GM18870 (cell line): ENCODE data around the gene ITGB3BP.
"Not testable (repeated sequence)": the region's sequence is repeated elsewhere in the genome, so short reads cannot be mapped to it uniquely, and the experiment has no call there.

ENCODE experiments used
- ATAC-seq: cut with Tn5 transposase; IDR thresholded peaks from one replicate; pipeline ENCODE4 v1.9.1; 2021; ENCODE audit warnings: moderate library complexity; ENCODE audit not compliant: unreplicated experiment

The ITGB3BP gene

DNA sequence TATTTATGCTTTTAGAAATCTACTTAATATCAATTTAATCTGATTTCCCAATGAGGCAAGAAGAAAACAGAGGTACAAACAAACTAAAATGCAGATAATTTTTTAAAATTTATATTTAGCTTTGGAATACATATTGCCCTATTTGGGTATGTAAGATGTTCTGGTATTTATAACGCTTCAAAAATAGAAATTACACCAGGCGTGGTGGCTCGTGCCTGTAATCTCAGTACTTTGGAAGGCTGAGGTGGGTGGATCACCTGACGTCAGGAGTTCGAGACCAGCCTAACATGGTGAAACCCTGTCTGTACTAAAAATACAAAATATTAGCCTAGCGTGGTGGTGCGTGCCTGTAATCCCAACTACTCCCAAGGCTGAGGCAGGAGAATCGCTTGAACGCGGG is 13.3 kb downstream of the ITGB3BP start:
- no peak for ATAC-seq

DNA sequence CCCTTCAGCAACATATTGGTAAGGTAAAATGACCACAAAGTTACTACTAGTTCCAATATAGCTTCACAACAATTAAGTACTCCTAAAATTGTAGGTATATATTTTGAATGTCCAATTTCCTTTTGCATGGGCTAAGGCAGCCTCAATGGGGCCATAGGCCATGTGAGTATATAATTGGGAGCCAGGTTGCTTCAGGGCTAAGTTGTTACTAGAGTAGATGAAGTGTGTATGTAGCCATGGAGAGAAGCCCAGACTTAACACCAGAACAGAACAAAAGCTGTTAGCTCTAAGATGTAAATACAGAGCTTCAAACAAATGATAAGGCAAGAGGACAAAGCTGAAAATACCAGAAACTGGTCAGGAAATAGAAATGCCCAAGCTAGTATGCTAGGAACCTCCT is 16.2 kb downstream of the ITGB3BP start:
- no peak for ATAC-seq

DNA sequence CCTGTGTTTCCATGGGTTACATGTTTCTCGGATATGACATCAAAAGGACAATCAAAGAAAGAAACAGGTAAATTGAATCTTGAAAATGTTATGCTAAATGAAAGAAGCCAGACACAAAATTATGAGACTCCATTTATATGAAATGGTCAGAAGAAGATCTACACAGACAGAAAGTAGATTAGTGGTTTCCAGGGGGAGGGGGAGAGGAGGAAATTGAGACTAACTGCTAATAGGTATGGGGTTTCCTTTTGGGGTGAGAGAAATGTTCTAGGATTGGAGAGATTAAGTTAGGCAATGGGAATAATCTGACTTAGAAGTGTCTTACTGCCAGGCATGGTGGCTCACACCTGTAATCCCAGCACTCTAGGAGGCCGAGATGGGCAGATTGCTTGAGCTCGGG is 21.8 kb downstream of the ITGB3BP start:
- ATAC-seq, result no peak

DNA sequence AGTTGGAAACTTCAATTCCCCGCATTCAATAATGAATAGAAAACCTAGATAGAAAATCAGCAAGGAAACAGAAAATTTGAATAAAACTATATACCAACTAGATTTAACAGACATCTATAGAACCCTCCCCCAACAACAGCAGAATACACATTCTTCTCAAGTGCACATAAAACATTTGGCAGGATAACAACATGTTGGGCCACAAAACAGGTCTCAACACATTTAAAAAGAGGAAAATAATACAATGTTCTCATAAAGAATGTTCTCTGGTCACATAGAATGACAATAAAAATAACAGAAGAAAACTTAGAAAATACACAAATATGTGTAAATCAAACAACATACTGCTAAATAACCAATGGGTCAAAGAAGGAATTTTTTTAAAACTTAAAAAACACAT is 24.9 kb downstream of the ITGB3BP start:
- no peak for ATAC-seq

DNA sequence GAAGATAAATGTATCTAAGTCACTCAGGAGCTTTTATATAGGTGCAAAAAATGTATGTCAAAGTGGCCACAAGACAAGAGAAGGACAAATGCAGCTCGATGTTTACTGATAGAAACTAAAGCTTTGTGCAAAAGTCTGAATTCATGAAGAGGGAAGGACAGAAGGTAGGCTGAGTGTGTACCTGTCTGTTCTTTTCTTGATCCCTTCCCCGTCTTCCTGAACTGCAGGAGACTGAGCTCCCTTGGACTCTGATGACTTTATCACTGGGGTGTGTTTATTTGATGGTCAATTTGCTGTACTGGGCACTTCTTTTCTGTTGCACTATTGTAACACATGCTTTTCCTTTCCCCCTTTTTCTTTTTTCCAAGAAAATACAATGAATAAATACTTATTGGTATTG is 25.4 kb downstream of the ITGB3BP start:
- ATAC-seq, result no peak

DNA sequence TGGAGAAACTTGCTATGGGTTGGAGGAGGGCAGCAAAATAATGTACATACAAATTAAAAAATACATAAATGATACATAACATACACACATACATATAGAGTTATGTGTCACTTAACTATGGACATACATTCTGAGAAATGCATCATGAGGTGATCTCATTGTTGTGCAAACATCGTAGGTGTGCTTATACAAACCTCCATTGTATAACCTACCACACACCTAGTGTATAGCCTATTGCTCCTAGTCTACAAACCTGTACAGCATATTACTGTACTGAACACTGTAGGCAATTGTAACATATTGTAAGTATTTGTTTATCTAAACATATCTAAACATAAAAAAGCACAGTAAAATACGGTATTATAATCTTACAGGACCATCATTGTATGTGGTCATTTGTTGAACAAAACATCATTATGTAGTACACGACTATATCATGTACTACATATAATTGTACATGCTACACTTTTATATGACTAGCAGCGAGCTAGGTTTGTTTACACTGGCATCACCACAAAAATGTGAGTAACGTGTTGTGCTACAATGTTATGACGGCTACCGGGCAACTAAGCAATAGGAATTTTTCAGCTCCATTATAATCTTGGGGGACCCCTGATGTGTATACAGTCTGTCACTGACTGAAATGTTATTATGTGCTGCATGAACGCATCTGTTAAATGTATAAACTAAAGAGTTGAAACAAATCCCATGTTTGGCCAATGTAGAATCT is 35.5 kb downstream of the ITGB3BP start:
- ATAC-seq, result no peak

DNA sequence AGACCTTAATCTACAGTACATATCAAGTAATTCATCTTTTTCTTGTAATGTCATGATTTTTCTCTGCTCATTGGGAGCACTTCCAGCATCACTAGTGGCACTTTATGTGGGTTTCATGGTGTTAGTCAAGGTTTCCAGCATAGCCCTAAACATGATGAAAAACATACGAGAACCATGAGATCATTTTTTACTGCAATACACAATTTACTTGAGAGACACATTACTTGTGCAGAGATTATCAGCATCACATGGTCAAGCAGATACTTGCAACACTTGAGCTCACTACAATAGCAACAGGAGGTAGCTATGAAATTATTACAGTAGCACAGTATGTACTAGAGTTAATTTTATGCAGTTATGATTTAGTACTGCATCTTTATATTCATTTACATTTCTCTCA is 36.4 kb downstream of the ITGB3BP start:
- ATAC-seq, result no peak

DNA sequence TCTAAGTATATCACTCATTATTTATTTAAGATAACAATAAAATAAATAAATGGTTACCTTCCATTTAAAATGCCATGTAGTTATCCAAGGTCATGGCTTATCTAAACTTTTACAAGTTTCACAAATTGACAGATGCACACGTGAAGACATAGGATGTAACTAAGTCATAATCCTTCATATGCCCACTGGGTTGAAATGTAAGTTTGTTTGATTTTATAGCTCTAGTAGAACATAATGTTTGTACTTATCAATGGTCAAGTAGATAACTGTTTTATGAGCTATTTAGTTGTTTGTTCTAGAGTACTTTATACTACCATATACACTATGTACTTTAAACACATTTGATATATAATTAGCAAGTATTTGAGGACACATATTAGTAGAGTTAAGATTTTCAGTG is 43.0 kb downstream of the ITGB3BP start:
- ATAC-seq, result no peak

DNA sequence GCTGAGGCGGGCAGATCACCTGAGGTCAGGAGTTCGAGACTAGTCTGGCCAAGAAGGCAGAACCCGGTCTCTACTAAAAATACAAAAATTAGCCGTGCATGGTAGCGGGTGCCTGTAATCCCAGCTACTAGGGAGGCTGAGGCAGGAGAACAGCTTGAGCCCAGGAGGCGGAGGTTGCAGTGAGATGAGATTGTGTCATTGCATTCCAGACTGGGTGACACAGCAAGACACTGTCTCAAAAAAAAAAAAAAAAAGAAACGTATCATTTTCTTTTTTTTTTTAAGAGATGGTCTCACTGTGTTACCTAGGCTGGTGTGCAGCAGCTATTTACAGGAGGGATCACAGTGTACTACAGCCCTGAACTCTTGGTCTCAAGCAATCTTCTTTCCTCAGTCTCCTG is 47.3 kb downstream of the ITGB3BP start:
- no peak for ATAC-seq

DNA sequence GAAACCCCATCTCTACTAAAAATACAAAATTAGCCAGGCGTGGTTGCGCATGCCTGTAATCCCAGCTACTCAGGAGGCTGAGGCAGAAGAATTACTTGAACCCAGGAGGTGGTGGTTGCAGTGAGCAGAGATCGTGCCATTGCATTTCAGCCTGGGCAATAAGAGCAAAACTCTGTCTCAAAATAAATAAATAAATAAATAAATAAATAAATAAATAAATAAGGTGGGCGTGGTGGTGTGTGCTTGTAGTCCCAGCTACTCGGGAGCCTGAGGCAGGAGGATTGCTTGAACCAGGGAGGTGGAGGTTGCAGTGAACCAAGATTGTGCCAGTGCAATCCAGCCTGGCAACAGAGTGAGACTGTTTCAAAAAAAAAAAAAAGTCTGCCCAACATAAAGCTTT is 54.3 kb downstream of the ITGB3BP start:
- not testable (repeated sequence) for ATAC-seq

DNA sequence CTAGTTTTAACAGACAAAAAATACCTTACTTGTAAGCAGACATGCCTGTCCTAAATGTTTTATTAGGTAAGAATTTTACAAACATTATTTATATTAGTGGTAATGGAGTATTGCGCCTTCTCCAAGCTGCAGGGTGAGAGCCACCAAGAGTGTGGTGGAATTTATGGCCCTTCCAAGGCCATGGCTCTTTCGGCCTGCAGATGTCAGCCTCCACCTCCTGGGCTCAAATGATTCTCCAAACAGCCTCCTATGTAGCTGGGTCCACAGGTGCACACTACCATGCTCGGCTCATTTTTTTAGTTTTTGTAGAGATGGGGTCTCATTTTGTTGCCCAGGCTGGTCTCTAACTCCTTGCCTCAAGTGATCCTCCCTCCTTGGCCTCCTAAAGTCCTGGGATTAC is 56.3 kb downstream of the ITGB3BP start:
- ATAC-seq, result no peak

DNA sequence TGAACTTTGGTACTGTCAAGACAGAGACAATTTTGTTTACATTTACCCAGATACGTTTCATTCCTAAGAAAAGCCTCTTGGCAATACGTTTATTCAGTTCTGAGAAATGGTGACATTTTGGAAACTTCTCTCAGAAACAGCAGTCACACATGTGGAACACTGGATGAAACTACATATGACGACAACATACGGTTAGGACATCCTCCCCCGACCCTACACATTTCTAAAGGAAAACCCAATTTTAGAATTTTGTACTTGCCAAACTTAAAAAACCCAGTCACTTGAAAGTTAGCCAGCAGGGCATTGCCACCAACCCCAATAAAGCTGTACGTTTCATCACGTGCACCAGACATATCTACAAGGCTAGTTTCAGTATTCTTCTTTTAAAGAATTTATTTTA is 56.8 kb downstream of the ITGB3BP start:
- no peak for ATAC-seq

DNA sequence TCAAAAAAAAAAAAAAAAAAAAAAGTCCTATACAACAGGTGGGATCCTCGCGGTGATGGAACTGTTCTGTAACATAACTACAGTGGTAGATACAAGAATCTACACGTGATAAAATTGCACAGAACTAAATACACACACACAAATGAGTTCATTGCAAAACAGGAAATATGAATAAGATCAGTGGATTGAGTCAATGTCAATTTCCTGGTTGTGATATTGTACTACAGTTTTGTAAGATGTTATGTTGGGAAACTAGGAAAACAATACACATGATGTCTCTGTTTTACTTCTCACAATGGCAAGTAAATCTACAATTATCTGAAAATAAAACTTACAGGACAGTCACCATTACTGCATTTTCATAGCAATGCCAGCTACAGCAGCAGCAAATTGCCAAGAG is 59.8 kb downstream of the ITGB3BP start:
- ATAC-seq, result no peak

DNA sequence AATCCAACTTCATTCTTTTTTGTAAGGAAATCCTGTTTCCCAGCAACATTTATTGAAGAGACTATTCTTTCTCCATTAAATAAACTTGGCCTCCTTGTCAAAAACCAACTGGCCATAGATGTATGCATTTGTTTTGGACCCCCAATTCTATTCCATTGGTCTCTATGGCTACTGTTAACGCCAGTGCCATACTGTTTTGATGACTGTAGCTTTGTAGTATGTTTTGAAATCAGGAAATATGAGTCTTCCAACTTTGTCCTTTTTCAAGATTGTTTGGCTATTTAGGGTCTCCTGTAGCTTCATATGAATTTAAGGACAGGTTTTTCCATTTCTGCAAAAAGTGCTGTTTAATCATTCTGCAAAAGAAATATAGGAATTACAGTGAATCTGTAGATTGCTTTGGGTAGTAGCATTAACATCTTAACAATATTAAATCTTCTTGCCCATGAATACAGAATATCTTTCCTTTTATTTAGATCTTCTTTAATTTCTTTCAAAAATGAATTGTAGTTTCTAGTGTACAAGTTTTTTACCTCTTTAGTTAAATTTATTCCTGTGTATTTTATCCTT is 61.3 kb downstream of the ITGB3BP start:
- no peak for ATAC-seq

DNA sequence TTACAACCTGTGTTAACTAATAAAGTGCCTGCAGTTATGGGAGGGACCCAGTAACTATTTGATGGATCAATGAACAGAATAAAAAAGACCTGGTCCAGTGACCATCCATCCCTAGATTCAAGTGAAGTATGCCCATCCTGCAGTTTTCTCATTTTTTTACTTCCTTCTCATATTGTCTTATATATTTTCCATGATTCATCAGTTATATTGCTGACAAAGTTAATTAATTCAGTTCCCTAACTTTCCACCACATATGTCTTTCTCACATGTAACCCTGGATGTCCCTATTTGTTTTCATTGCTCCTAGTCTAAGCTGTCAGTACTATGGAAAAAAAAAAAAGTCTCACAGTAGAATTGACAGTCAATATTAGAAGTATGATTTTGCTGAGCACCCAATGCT is 64.3 kb downstream of the ITGB3BP start:
- no peak for ATAC-seq

DNA sequence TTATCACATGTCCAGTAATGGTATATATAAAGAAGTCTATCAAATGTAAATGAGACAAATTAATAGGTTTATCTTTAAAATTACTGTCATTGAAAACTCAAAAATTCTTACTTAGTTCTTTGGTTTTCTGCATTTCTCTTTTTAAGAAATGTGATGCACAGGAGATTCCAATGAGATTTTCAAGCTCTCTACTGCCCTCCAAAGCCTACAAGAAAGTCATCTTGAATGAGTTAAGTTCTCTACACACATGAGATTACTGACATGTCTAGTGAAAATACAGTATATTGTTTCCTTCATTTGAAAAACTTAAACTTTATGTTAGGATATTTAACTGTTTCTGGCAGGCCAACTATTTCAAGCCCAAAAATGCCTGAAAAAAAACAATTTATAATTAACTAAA is 68.8 kb downstream of the ITGB3BP start:
- ATAC-seq, result no peak

DNA sequence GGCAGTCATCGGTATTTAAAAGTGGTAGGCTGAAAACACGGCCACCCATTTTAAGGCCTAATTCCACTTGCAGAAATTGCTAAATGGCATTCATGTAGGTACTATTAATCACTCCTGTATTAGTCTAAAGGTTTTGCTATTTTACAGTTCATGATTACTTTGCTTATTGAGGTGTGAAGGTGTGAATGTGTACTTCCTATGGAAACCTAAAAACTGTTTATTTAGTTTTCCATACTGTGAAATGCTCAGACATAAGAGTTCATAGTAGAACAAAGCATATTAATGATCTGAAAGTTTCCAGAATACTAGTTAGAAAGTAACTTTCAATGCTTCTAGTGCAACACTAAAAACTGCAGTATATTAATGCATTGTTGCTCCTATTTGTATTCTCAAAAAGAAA is 69.8 kb downstream of the ITGB3BP start:
- ATAC-seq, result peak; percentile 52

DNA sequence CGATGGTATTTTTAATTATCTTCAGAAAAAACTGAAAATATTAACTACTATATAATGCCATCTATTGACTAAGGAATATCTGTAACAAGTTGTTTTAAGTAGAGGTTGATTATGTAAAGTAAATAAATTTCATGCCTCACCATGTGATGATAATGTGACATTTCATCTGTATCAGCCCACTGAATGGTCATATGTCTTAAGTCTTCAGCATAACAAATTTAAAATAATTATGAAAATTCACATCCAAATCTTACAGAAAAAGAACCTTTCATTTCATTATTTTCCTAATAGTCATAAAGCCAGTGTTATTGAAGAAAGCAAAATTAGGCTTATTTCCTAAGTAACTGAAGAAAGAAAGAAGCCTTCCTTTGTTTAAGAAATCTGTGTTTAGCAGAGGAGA is 72.6 kb downstream of the ITGB3BP start:
- no peak for ATAC-seq

DNA sequence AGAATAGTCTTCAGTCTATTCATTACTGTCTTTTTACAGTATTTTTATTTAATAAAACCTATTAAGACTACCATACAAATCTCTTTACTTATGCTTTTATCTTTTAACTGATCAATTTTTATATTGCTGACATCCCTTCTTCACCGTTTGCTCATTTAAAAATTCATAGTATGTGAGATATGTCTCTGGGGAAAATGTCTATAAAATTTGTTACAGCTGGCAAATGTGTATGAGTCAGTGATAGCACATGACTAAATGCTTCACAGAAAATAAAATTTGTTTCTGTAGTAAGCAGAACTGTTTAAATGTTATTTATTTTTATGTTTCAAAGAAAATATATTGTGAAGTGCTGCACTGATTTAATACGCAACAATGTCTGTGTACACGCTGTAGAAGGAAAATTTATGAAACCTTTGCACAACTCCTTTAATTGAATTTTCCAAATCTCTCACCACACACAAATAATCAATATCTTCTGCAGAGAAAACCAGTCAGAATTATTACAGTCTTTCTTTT is 74.2 kb downstream of the ITGB3BP start:
- no peak for ATAC-seq

DNA sequence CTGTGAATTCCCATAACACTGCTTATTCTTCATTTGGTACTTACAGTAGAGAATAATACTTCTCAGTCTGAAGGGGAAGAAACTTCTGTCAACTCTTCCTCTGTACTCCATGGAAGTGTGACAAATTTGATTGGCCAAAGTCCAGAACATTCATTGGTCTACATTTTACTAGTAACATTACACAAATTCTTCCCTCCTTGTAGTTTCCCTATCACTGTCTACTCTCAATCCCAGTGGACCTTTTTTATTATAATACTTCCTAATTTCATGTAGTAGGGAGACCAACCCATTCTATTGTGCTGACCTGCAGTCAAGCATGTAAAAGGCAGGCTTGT is 80.9 kb downstream of the ITGB3BP start:
- ATAC-seq, result no peak

DNA sequence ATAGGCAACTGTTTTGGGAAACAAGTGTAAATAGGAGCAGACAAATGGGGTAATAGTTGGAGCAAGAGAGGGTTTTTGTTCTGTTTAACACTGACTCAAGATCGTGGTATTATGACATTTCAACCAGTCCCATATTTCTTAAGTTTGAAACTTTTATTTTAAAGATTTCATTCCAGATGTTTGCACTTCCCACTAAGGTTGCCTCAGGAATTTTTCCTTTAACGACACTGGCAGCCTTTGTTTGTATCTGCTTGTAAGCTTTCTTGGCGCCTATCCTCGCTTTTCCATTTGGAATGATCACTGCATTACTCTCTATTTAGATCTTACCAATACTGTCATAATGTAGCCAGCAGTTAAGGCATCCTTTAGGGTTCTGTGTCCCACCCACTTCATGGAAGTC is 87.9 kb downstream of the ITGB3BP start:
- ATAC-seq, result no peak

DNA sequence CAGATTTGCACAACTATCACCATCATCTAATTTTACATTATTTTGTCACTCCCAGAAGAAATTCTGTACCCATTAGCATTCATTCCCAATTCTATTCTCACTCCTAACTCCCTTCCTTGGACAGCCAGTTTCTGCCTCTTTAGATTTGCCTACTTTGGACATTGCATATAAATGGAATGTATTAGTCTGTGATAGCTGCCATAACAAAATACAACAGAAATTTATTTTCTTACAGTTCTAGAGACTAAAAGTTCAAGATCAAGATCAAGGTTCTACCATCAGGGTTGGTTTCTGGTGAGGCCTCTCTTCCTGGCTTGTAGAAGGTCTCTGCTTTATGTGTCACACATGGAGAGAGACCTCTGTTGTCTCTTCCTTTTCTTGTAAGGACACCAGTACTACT is 93.7 kb downstream of the ITGB3BP start:
- no peak for ATAC-seq

DNA sequence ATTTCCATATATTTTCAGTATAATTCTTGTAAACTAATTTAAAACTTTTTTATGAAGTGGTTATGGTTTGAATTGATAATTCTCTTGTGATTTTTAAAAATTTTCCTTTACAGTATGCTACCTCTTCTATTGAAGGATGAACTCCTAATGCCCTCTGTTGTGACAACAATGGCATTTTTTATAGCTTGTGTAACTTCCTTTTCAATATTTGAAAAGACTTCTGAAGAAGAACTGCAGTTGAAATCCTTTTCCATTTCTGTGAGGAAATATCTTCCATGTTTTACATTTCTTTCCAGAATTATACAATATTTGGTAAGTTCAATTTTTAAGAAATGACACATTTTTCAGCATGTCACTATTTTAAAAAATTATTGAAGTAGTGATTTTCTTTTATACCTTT is 94.2 kb downstream of the ITGB3BP start:
- no peak for ATAC-seq
